HEK293 (cell line): ENCODE results near the gene FLNA.

Experiments
- ATF2 ChIP-seq: fragments of 450-650 bp; formaldehyde crosslinking; IDR thresholded peaks from 2 replicates; pipeline ENCODE4 v1.5.1; 2016; ENCODE audit warnings: missing biosample characterization, missing genetic modification characterization, low read depth
- KLF1 ChIP-seq: fragments of 450-650 bp; formaldehyde crosslinking; IDR thresholded peaks from 2 replicates; pipeline ENCODE4 v1.5.1; 2016; ENCODE audit warnings: missing biosample characterization, missing genetic modification characterization
- KLF17 ChIP-seq: fragments of 450-650 bp; formaldehyde crosslinking; IDR thresholded peaks from 2 replicates; pipeline ENCODE4 v1.5.1; 2016; ENCODE audit warnings: missing biosample characterization, missing genetic modification characterization
- KLF8 ChIP-seq: fragments of 450-650 bp; formaldehyde crosslinking; IDR thresholded peaks from 2 replicates; pipeline ENCODE4 v1.5.1; 2016; ENCODE audit warnings: missing biosample characterization, missing genetic modification characterization
- MYNN ChIP-seq: fragments of 450-650 bp; formaldehyde crosslinking; IDR thresholded peaks from 2 replicates; pipeline ENCODE4 v1.5.1; 2016; ENCODE audit warnings: missing biosample characterization, missing genetic modification characterization, borderline replicate concordance
- OSR2 ChIP-seq: fragments of 450-650 bp; formaldehyde crosslinking; IDR thresholded peaks from 2 replicates; pipeline ENCODE4 v1.5.1; 2016; ENCODE audit warnings: missing biosample characterization, missing genetic modification characterization
- OVOL3 ChIP-seq: fragments of 450-650 bp; formaldehyde crosslinking; IDR thresholded peaks from 2 replicates; pipeline ENCODE4 v1.5.1; 2016; ENCODE audit warnings: missing biosample characterization, missing genetic modification characterization
- PRDM2 ChIP-seq: fragments of 450-650 bp; formaldehyde crosslinking; IDR thresholded peaks from 2 replicates; pipeline ENCODE4 v1.5.1; 2016; ENCODE audit warnings: missing biosample characterization, missing genetic modification characterization, borderline replicate concordance
- SP3 ChIP-seq: fragments of 450-650 bp; formaldehyde crosslinking; IDR thresholded peaks from 2 replicates; pipeline ENCODE4 v1.5.1; 2016; ENCODE audit warnings: missing biosample characterization, missing genetic modification characterization
- ZBTB21 ChIP-seq: fragments of 450-650 bp; formaldehyde crosslinking; IDR thresholded peaks from 2 replicates; pipeline ENCODE4 v1.5.1; 2017; ENCODE audit warnings: missing biosample characterization, missing genetic modification characterization
- ZBTB6 ChIP-seq: fragments of 450-650 bp; formaldehyde crosslinking; IDR thresholded peaks from 2 replicates; pipeline ENCODE4 v1.5.1; 2017; ENCODE audit warnings: missing biosample characterization, missing genetic modification characterization
- ZEB2 ChIP-seq: fragments of 450-650 bp; formaldehyde crosslinking; IDR thresholded peaks from 2 replicates; pipeline ENCODE4 v1.5.1; 2016; ENCODE audit warnings: missing biosample characterization, missing genetic modification characterization
- ZNF146 ChIP-seq: fragments of 450-650 bp; formaldehyde crosslinking; IDR thresholded peaks from 2 replicates; pipeline ENCODE4 v1.5.1; 2016; ENCODE audit warnings: missing biosample characterization, missing genetic modification characterization
- ZNF184 ChIP-seq: fragments of 450-650 bp; IDR thresholded peaks from 2 replicates; pipeline ENCODE4 v1.5.1; 2018; ENCODE audit warnings: missing biosample characterization, mild to moderate bottlenecking, missing genetic modification characterization
- ZNF311 ChIP-seq: fragments of 450-650 bp; formaldehyde crosslinking; IDR thresholded peaks from 2 replicates; pipeline ENCODE4 v1.5.1; 2017; ENCODE audit warnings: missing biosample characterization, missing genetic modification characterization, borderline replicate concordance
- ZNF488 ChIP-seq: fragments of 450-650 bp; formaldehyde crosslinking; IDR thresholded peaks from 2 replicates; pipeline ENCODE4 v1.5.1; 2016; ENCODE audit warnings: missing biosample characterization, missing genetic modification characterization
- ZNF521 ChIP-seq: fragments of 450-650 bp; formaldehyde crosslinking; IDR thresholded peaks from 2 replicates; pipeline ENCODE4 v1.5.1; 2017; ENCODE audit warnings: missing biosample characterization, mild to moderate bottlenecking, missing genetic modification characterization
- ZNF580 ChIP-seq: fragments of 450-650 bp; formaldehyde crosslinking; IDR thresholded peaks from 2 replicates; pipeline ENCODE4 v1.5.1; 2016; ENCODE audit warnings: missing biosample characterization, missing genetic modification characterization
- ZNF610 ChIP-seq: fragments of 450-650 bp; formaldehyde crosslinking; IDR thresholded peaks from 2 replicates; pipeline ENCODE4 v1.5.1; 2016; ENCODE audit warnings: missing biosample characterization, missing genetic modification characterization, borderline replicate concordance
- ZNF621 ChIP-seq: fragments of 450-650 bp; formaldehyde crosslinking; IDR thresholded peaks from 2 replicates; pipeline ENCODE4 v1.5.1; 2017; ENCODE audit warnings: missing biosample characterization, missing genetic modification characterization
- ZSCAN4 ChIP-seq: fragments of 450-650 bp; formaldehyde crosslinking; IDR thresholded peaks from 2 replicates; pipeline ENCODE4 v1.5.1; 2017; ENCODE audit warnings: missing biosample characterization, missing genetic modification characterization
- ZSCAN5A ChIP-seq: fragments of 450-650 bp; formaldehyde crosslinking; IDR thresholded peaks from 2 replicates; pipeline ENCODE4 v1.5.1; 2016; ENCODE audit warnings: missing biosample characterization, missing genetic modification characterization

Gene FLNA

GRCh38 chrX:154397888-154398667 is 23.6 kb upstream of the FLNA start, which contains the start of gene RPL10 (continued):
- TF ChIP-seq PRDM2 (tag by site-specific recombination) (no peak), ZSCAN5A (tag by site-specific recombination) (peak; percentile 73; the same call in 1 of the 2 replicates), ZNF146 (tag by site-specific recombination) (0 out of 2 replicates have a peak, but pooled peaks have one; percentile 22), ZSCAN4 (no peak), ZBTB21 (tag by site-specific recombination) (peak; percentile 68), OSR2 (tag by site-specific recombination) (no peak), MYNN (tag by site-specific recombination) (0 out of 2 replicates have a peak, but pooled peaks have one; percentile 11), ZNF311 (no peak), KLF17 (tag by site-specific recombination) (peak; percentile 71; the same call in 1 of the 2 replicates), OVOL3 (tag by site-specific recombination) (no peak), ZEB2 (tag by site-specific recombination) (peak; percentile 12; the same call in 1 of the 2 replicates), ZNF521 (tag by site-specific recombination) (no peak), KLF8 (tag by site-specific recombination) (peak; percentile 47), KLF1 (tag by site-specific recombination) (peak; percentile 16; the same call in 1 of the 2 replicates), ATF2 (no peak), SP3 (tag by site-specific recombination) (peak; percentile 19), ZBTB6 (tag by site-specific recombination) (no peak), ZNF621 (no peak), ZNF580 (tag by site-specific recombination) (0 out of 2 replicates have a peak, but pooled peaks have one; percentile 25), ZNF184 (tag by site-specific recombination) (no peak), ZNF488 (tag by site-specific recombination) (no peak), ZNF610 (tag by site-specific recombination) (peak; percentile 65; the same call in 1 of the 2 replicates)
